ENCODE results near the gene TSPAN5. TPM values are rescaled to one million over a fixed set of nuclear protein-coding genes. Genes with fewer than 3 reads are reported as not detected.

Gene TSPAN5
- polyA plus RNA-seq, 1 of the 3 experiments (the other 2 are of a cell fraction), result 38.6 TPM

DNA sequence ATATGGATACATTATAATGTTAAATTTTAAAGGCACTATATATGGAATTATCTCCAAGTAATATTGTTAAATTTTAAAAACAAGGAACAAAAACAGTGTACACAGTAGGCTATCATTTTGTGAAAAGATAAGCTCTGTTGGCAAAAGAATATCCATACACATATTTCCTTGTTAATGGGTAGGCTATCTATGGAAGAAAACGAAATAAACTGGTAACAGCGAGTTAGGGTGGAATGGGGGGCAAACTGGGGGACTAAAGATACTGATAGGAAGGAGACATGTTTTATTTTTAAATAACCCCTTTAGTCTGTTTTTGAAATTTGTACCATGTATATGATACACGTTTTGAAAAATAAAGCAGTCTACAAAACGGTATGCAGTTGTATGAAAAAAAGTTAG is 3.6 kb upstream of the TSPAN5 start:
- POLR2A ChIA-PET, result no interaction called here

More for the DNA sequence above, 3.6 kb upstream of the TSPAN5 start:
- H3K4me2 ChIP-seq, result no peak overlapping the region
- H3K36me3 ChIP-seq (replicated peaks in 1 of 2; ENCODE audit: control insufficient read depth in 1 of 2, insufficient read depth in 2 of 2, low read length in 1 of 2), result no peaks in the 10 kb centered on the region
- H3K4me3 ChIP-seq (ENCODE audit: low read depth in 2 of 2, low read length in 1 of 2), result no peak overlapping the region; a peak in 1 of 4 replicates
- H3K9me3 ChIP-seq, result no peaks in the 10 kb centered on the region
- TF ChIP-seq FOSL2 (IDR thresholded peaks at IDR 0.05; ENCODE audit: borderline replicate concordance, low read depth), result no peak
- no peak for TF ChIP-seq TEAD4 (IDR thresholded peaks at IDR 0.05; ENCODE audit: borderline replicate concordance, insufficient read depth)
- TF ChIP-seq RXRA (IDR thresholded peaks at IDR 0.05; ENCODE audit: borderline replicate concordance, low read depth), result no peak
- TF ChIP-seq, protein P1, sequence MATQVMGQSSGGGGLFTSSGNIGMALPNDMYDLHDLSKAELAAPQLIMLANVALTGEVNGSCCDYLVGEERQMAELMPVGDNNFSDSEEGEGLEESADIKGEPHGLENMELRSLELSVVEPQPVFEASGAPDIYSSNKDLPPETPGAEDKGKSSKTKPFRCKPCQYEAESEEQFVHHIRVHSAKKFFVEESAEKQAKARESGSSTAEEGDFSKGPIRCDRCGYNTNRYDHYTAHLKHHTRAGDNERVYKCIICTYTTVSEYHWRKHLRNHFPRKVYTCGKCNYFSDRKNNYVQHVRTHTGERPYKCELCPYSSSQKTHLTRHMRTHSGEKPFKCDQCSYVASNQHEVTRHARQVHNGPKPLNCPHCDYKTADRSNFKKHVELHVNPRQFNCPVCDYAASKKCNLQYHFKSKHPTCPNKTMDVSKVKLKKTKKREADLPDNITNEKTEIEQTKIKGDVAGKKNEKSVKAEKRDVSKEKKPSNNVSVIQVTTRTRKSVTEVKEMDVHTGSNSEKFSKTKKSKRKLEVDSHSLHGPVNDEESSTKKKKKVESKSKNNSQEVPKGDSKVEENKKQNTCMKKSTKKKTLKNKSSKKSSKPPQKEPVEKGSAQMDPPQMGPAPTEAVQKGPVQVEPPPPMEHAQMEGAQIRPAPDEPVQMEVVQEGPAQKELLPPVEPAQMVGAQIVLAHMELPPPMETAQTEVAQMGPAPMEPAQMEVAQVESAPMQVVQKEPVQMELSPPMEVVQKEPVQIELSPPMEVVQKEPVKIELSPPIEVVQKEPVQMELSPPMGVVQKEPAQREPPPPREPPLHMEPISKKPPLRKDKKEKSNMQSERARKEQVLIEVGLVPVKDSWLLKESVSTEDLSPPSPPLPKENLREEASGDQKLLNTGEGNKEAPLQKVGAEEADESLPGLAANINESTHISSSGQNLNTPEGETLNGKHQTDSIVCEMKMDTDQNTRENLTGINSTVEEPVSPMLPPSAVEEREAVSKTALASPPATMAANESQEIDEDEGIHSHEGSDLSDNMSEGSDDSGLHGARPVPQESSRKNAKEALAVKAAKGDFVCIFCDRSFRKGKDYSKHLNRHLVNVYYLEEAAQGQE (IDR thresholded peaks at IDR 0.05; ENCODE audit: low read depth, low read length), result no peak
- TF ChIP-seq RCOR1 (IDR thresholded peaks at IDR 0.05; ENCODE audit: low read length), result no peak
- no peak for TF ChIP-seq FOXJ3 (CRISPR knock-in tag; IDR thresholded peaks at IDR 0.05)
- no peak for TF ChIP-seq RAD21 (IDR thresholded peaks at IDR 0.05; ENCODE audit: low read length)
- TF ChIP-seq TCF12 (IDR thresholded peaks at IDR 0.05), result no peak
- no peak for TF ChIP-seq YY1 (IDR thresholded peaks at IDR 0.05; ENCODE audit: low read depth)
- no peak for TF ChIP-seq RFX5 (IDR thresholded peaks at IDR 0.05; ENCODE audit: low read length)
- no peak for TF ChIP-seq JUND (IDR thresholded peaks at IDR 0.05)
- TF ChIP-seq, protein P2, sequence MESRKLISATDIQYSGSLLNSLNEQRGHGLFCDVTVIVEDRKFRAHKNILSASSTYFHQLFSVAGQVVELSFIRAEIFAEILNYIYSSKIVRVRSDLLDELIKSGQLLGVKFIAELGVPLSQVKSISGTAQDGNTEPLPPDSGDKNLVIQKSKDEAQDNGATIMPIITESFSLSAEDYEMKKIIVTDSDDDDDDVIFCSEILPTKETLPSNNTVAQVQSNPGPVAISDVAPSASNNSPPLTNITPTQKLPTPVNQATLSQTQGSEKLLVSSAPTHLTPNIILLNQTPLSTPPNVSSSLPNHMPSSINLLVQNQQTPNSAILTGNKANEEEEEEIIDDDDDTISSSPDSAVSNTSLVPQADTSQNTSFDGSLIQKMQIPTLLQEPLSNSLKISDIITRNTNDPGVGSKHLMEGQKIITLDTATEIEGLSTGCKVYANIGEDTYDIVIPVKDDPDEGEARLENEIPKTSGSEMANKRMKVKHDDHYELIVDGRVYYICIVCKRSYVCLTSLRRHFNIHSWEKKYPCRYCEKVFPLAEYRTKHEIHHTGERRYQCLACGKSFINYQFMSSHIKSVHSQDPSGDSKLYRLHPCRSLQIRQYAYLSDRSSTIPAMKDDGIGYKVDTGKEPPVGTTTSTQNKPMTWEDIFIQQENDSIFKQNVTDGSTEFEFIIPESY (IDR thresholded peaks at IDR 0.05; ENCODE audit: borderline replicate concordance, low read depth), result no peak
- no peak for TF ChIP-seq NRF1 (IDR thresholded peaks at IDR 0.05; ENCODE audit: low read depth, low read length)
- no peak for TF ChIP-seq MXI1 (IDR thresholded peaks at IDR 0.05; ENCODE audit: low read depth, low read length)
- no peak for TF ChIP-seq SIN3A (IDR thresholded peaks at IDR 0.05; ENCODE audit: borderline replicate concordance, low read depth, low read length)
- TF ChIP-seq CHD2 (IDR thresholded peaks at IDR 0.05; ENCODE audit: low read length, partially characterized antibody), result no peak
- TF ChIP-seq TAF1 (IDR thresholded peaks at IDR 0.05; ENCODE audit: borderline replicate concordance, low read depth, low read length), result no peak
- no peak for TF ChIP-seq FOXM1 (IDR thresholded peaks at IDR 0.05; ENCODE audit: low read depth)
- no peak for TF ChIP-seq EP300 (IDR thresholded peaks at IDR 0.05; ENCODE audit: borderline replicate concordance in 1 of 2, low read depth in 1 of 2, low read length in 1 of 2)
- TF ChIP-seq SMC3 (IDR thresholded peaks at IDR 0.05; ENCODE audit: low read depth, low read length), result no peak
- no peaks in the 10 kb centered on the region for H3K27me3 ChIP-seq (ENCODE audit: insufficient read depth)
- no peak overlapping the region for H3K9ac ChIP-seq
- H3F3A ChIP-seq (replicated peaks; ENCODE audit: insufficient read depth), result peaks cover 19% of the 10 kb centered on the region
- H2AFZ ChIP-seq (ENCODE audit: low read depth), result no peak overlapping the region
- no peak for DNase-seq
- peaks cover 26% of the 10 kb centered on the region for H3K79me2 ChIP-seq (ENCODE audit: insufficient read depth)
- CTCF ChIA-PET, result interaction anchor here (1.2 to 2.1 kb wide), 3 partner anchors 8 to 195 kb away, joined by 4 to 6 read pairs (median 4); no protein-coding TSS in a partner anchor
- H3K4me1 ChIP-seq (ENCODE audit: control insufficient read depth in 1 of 2, insufficient read depth in 2 of 2, low read depth in 1 of 2, low read length in 1 of 2), result peaks cover 5 to 14% of the 10 kb centered on the region in 2 experiments
- no peak overlapping the region; a peak in 1 of 4 replicates for H3K27ac ChIP-seq (ENCODE audit: low read depth in 2 of 2, low read length in 1 of 2)
- no peaks in the 10 kb centered on the region for H4K20me1 ChIP-seq (ENCODE audit: insufficient read depth)
- no peaks in the 10 kb centered on the region for H3K9me2 ChIP-seq
- 88% methylated on average over 4 of the region's 4 CpGs for WGBS (ENCODE audit: low lambda C conversion rate)

All from SK-N-SH (cell line).